SK-N-MC (cell line): ENCODE measurements around the gene OAS3.

ENCODE experiments used
- DNase-seq: peaks from one replicate; pipeline ENCODE4 v3.0.0-alpha.2; 2011; ENCODE audit warnings: low read depth, low spot score
- H3K27ac ChIP-seq: fragments of 200-600 bp; sonication (generic); 2 replicates; pipeline ENCODE4 v1.5.1; 2016; ENCODE audit warnings: mixed run types
- H3K36me3 ChIP-seq: fragments of 200-600 bp; sonication (generic); 2 replicates; pipeline ENCODE4 v1.6.1; 2017; ENCODE audit warnings: antibody characterized with exemption, low read length, mixed read lengths; ENCODE audit not compliant: insufficient read depth
- H3K4me3 ChIP-seq: fragments of 200-600 bp; sonication (generic); 2 replicates; pipeline ENCODE4 v1.5.1; 2016
- H3K9ac ChIP-seq: fragments of 200-600 bp; sonication (generic); 2 replicates; pipeline ENCODE4 v1.8.0; 2017; ENCODE audit warnings: mixed run types, mixed read lengths; ENCODE audit not compliant: insufficient read length
- H3K9me3 ChIP-seq: fragments of 200-600 bp; sonication (generic); 2 replicates; pipeline ENCODE4 v1.6.1; 2017; ENCODE audit warnings: low read depth, mild to moderate bottlenecking, antibody characterized with exemption, low read length, moderate library complexity, mixed read lengths
- EZH2 ChIP-seq: fragments of 200-600 bp; sonication (generic); IDR thresholded peaks from one replicate; pipeline ENCODE4 v1.6.1; 2017; ENCODE audit warnings: antibody characterized with exemption
- FOXP2 ChIP-seq: optimal IDR thresholded peaks from 2 replicates; pipeline ENCODE3; 2011; ENCODE audit warnings: mild to moderate bottlenecking, moderate library complexity; ENCODE audit not compliant: insufficient read depth; ENCODE audit errors: extremely low read length, control extremely low read depth
- POLR2AphosphoS5 ChIP-seq: IDR thresholded peaks from 2 replicates; pipeline ENCODE4 v1.6.1; 2012; ENCODE audit warnings: mild to moderate bottlenecking, low read depth, low read length, borderline replicate concordance

The OAS3 gene

DNA sequence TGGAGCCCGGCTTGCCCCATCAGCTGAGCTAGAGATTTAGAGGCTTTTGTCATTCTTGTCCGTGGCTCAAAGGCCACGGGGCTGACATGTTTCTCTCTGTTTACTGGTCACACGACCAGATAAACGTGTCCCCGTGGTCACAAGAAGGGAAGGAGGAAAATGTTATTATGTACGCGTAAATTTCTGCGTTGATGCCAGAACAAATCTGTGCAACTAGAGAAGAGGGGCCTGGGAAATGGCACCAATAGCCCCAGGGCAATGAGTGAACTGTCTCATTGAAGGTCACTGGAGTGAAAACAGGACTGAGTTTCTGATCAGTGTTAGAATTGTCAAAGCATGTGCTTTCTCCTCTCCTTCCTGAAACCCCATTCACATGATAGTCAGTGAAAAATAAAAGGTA lies 65.4 kb downstream of the OAS3 start:
- Histone ChIP-seq H3K9me3 (no peaks in the 10 kb centered on the region), H3K9ac (no peak overlapping the region)

GRCh38 chr12:113005762-113006161 lies 67.5 kb downstream of the OAS3 start:
- no peak for TF ChIP-seq EZH2
- no peak for TF ChIP-seq POLR2AphosphoS5
- TF ChIP-seq FOXP2: no peak
- H3K9ac ChIP-seq: no peak overlapping the region
- no peak for DNase-seq
- no peak overlapping the region for H3K4me3 ChIP-seq
- H3K27ac ChIP-seq: no peak overlapping the region
- no peaks in the 10 kb centered on the region for H3K9me3 ChIP-seq
- no peaks in the 10 kb centered on the region for H3K36me3 ChIP-seq

More for the DNA sequence above, 65.4 kb downstream of the OAS3 start:
- Histone ChIP-seq H3K4me3 (no peak overlapping the region), H3K36me3 (no peaks in the 10 kb centered on the region), H3K27ac (no peak overlapping the region)
- TF ChIP-seq FOXP2 (no peak), POLR2AphosphoS5 (no peak), EZH2 (no peak)
- no peak for DNase-seq

GRCh38 chr12:113006206-113006605 lies 67.9 kb downstream of the OAS3 start:
- Histone ChIP-seq H3K9me3 (no peaks in the 10 kb centered on the region), H3K9ac (no peak overlapping the region), H3K36me3 (no peaks in the 10 kb centered on the region), H3K4me3 (no peak overlapping the region), H3K27ac (no peak overlapping the region)
- no peak for TF ChIP-seq POLR2AphosphoS5
- TF ChIP-seq FOXP2: no peak
- no peak for TF ChIP-seq EZH2
- DNase-seq: no peak

GRCh38 chr12:113006641-113007040 lies 68.4 kb downstream of the OAS3 start:
- no peak overlapping the region for H3K9ac ChIP-seq
- TF ChIP-seq FOXP2: no peak
- no peak for TF ChIP-seq EZH2
- no peak for TF ChIP-seq POLR2AphosphoS5
- H3K9me3 ChIP-seq: no peaks in the 10 kb centered on the region
- H3K27ac ChIP-seq: no peak overlapping the region
- DNase-seq: no peak
- no peaks in the 10 kb centered on the region for H3K36me3 ChIP-seq
- no peak overlapping the region for H3K4me3 ChIP-seq

GRCh38 chr12:113007166-113007565 lies 68.9 kb downstream of the OAS3 start:
- no peak for TF ChIP-seq FOXP2
- no peak overlapping the region for H3K27ac ChIP-seq
- H3K36me3 ChIP-seq: no peaks in the 10 kb centered on the region
- H3K9ac ChIP-seq: no peak overlapping the region
- DNase-seq: no peak
- H3K9me3 ChIP-seq: no peaks in the 10 kb centered on the region
- H3K4me3 ChIP-seq: no peak overlapping the region

- no peak for DNase-seq
- H3K4me3 ChIP-seq: no peak overlapping the region
- no peak for TF ChIP-seq POLR2AphosphoS5
- TF ChIP-seq FOXP2: no peak
- TF ChIP-seq EZH2: no peak
- no peaks in the 10 kb centered on the region for H3K36me3 ChIP-seq
- H3K9ac ChIP-seq: no peak overlapping the region
- H3K27ac ChIP-seq: no peak overlapping the region
- no peaks in the 10 kb centered on the region for H3K9me3 ChIP-seq
Observed at GRCh38 chr12:113010701-113011100, 72.4 kb downstream of the OAS3 start.

- DNase-seq: no peak
- Histone ChIP-seq H3K36me3 (no peaks in the 10 kb centered on the region), H3K9me3 (no peaks in the 10 kb centered on the region), H3K4me3 (no peak overlapping the region), H3K9ac (no peak overlapping the region), H3K27ac (no peak overlapping the region)
- TF ChIP-seq FOXP2 (no peak), EZH2 (no peak), POLR2AphosphoS5 (no peak)
Observed at GRCh38 chr12:113014565-113014964, 76.3 kb downstream of the OAS3 start.

GRCh38 chr12:113016796-113017195 lies 78.5 kb downstream of the OAS3 start:
- TF ChIP-seq EZH2 (no peak), FOXP2 (no peak), POLR2AphosphoS5 (no peak)
- no peak overlapping the region for H3K27ac ChIP-seq
- DNase-seq: no peak

GRCh38 chr12:113019025-113019424 lies 80.8 kb downstream of the OAS3 start:
- H3K36me3 ChIP-seq: no peaks in the 10 kb centered on the region
- no peak overlapping the region for H3K27ac ChIP-seq
- TF ChIP-seq FOXP2 (no peak), EZH2 (no peak), POLR2AphosphoS5 (no peak)
- DNase-seq: no peak
- no peak overlapping the region for H3K4me3 ChIP-seq
- H3K9ac ChIP-seq: no peak overlapping the region
- H3K9me3 ChIP-seq: no peaks in the 10 kb centered on the region

More at GRCh38 chr12:113016796-113017195, 78.5 kb downstream of the OAS3 start:
- Histone ChIP-seq H3K4me3 (no peak overlapping the region), H3K36me3 (no peaks in the 10 kb centered on the region), H3K9me3 (no peaks in the 10 kb centered on the region), H3K9ac (no peak overlapping the region)

- no peak for TF ChIP-seq EZH2
- no peak for TF ChIP-seq POLR2AphosphoS5
- no peak for TF ChIP-seq FOXP2
- Histone ChIP-seq H3K27ac (no peak overlapping the region), H3K36me3 (no peaks in the 10 kb centered on the region), H3K9me3 (no peaks in the 10 kb centered on the region), H3K9ac (no peak overlapping the region), H3K4me3 (no peak overlapping the region)
- no peak for DNase-seq
Observed at GRCh38 chr12:113021500-113021899, 83.2 kb downstream of the OAS3 start.
